ENCODE results near the gene OSBPL3. TPM values are rescaled to one million over a fixed set of nuclear protein-coding genes. Genes with fewer than 3 reads are reported as not detected.

Gene OSBPL3
- total and polyA plus RNA-seq, 12 donors: 1.1 to 8.4 (median 3.1) TPM

DNA sequence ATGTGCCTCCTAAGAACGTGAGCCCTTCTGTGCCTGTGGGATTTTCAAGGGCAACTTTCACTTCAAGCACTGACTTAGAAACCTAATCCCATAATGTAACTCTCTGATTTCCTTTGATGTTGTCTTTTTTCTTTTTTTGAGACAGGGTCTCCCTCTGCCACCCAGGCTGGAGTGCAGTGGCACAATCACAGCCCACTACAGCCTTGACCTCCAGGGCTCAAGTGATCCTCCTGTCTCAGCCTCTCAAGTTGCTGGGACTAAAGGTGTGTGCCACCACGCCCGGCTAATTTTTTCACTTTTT is 158.3 kb downstream of the OSBPL3 start:
- DNase-seq: no peak
- intact Hi-C loops (cut with DNase I): loop anchor here in 1 of 2 donors (10.0 kb wide), 2 partner anchors 153 to 243 kb away; no protein-coding TSS in a partner anchor
- WGBS, 4 donors: 78 to 85% (median 79%) methylated on average over 3 of the region's 3 CpGs
- Histone ChIP-seq H3K27me3 (no peaks in the 10 kb centered on the region), H3K9me3 (replicated peaks in 1 of 3) (no peaks in the 10 kb centered on the region), H3K4me1 (replicated peaks in 1 of 2) (peaks cover 4 to 7% of the 10 kb centered on the region in 2 donors), H3K27ac (no peak overlapping the region), H3K36me3 (replicated peaks in 1 of 2) (no peaks in the 10 kb centered on the region), H3K4me3 (no peak overlapping the region)
- TF ChIP-seq, protein P1, sequence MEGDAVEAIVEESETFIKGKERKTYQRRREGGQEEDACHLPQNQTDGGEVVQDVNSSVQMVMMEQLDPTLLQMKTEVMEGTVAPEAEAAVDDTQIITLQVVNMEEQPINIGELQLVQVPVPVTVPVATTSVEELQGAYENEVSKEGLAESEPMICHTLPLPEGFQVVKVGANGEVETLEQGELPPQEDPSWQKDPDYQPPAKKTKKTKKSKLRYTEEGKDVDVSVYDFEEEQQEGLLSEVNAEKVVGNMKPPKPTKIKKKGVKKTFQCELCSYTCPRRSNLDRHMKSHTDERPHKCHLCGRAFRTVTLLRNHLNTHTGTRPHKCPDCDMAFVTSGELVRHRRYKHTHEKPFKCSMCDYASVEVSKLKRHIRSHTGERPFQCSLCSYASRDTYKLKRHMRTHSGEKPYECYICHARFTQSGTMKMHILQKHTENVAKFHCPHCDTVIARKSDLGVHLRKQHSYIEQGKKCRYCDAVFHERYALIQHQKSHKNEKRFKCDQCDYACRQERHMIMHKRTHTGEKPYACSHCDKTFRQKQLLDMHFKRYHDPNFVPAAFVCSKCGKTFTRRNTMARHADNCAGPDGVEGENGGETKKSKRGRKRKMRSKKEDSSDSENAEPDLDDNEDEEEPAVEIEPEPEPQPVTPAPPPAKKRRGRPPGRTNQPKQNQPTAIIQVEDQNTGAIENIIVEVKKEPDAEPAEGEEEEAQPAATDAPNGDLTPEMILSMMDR (IDR thresholded peaks at IDR 0.05): no peak
- TF ChIP-seq POLR2A (IDR thresholded peaks at IDR 0.05): no peak

DNA sequence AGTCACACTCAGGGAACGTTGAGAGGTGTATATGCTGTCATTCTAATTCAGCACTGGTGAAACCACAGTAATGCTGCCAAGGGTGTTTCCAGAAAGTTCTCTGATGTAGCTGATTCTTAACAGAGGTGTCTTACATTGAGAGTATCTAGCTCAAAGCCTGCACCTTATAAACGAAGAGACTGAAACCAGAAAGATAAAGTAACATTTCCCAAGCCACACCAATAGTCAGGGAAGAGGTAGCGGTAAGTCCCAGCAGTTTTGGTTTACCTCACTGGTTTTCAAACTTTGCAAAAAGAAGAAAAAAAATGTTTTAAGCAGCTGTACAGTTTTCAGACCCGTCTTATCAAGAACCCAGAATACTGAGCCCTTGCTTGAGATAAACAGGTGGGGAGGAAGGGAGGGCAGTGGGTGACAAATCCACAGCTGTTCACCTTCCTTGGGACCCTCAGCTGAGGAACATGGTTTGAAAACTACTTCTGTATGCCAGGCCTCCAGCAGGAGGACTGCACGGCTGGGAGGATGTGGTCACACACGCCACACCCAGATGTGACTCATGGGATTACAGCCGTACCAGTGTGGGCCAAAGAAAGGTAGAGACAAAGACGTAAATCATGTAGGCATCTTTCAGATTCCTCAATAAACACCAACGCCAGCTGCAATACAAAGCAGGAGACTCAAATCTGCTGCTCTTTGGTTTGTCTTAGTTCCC is 158.8 kb downstream of the OSBPL3 start:
- H3K4me1 ChIP-seq (replicated peaks in 1 of 2): peaks cover 4 to 7% of the 10 kb centered on the region in 2 donors
- H3K27me3 ChIP-seq: no peaks in the 10 kb centered on the region
- DNase-seq: peak in 6 of 7 donors; percentile 39 to 71 (median 44)
- WGBS, 4 donors: 47 to 51% (median 48%) methylated on average over 9 of the region's 9 CpGs
- no peak overlapping the region for H3K4me3 ChIP-seq
- TF ChIP-seq, protein P1 (IDR thresholded peaks at IDR 0.05): peak in 3 of 6 experiments; percentile 17 to 32 (median 30)
- TF ChIP-seq POLR2A (IDR thresholded peaks at IDR 0.05): no peak
- H3K36me3 ChIP-seq (replicated peaks in 1 of 2): no peaks in the 10 kb centered on the region
- no peaks in the 10 kb centered on the region for H3K9me3 ChIP-seq (replicated peaks in 1 of 3)
- H3K27ac ChIP-seq: no peak overlapping the region
- intact Hi-C loops (cut with DNase I): loop anchor here in 1 of 2 donors (10.0 kb wide), 2 partner anchors 154 to 244 kb away; no protein-coding TSS in a partner anchor

DNA sequence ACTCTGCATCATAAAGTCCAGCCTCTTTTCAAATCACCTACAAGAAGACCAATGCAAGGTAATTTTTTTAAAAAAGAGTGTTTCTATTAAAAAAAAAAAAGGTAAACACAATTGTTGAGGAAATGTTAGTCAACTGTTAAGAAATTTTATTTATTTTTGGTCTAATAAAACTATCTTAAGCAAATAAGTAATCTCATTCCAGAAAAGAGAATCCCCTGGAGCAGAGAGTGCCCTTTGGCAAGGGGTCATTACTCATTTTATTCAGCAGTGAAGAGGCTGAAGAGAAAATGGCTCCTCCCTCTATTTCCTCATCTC is 159.3 kb downstream of the OSBPL3 start:
- intact Hi-C loops (cut with DNase I): loop anchor here in 1 of 2 donors (10.0 kb wide), 2 partner anchors 154 to 244 kb away; no protein-coding TSS in a partner anchor
- TF ChIP-seq POLR2A (IDR thresholded peaks at IDR 0.05): no peak
- TF ChIP-seq, protein P1 (IDR thresholded peaks at IDR 0.05): no peak
- H3K27me3 ChIP-seq: no peaks in the 10 kb centered on the region
- H3K4me1 ChIP-seq (replicated peaks in 1 of 2): peaks cover 4 to 7% of the 10 kb centered on the region in 2 donors
- H3K36me3 ChIP-seq (replicated peaks in 1 of 2): no peaks in the 10 kb centered on the region
- no peak for DNase-seq
- H3K9me3 ChIP-seq (replicated peaks in 1 of 3): no peaks in the 10 kb centered on the region
- no peak overlapping the region for H3K4me3 ChIP-seq
- no peak overlapping the region for H3K27ac ChIP-seq

DNA sequence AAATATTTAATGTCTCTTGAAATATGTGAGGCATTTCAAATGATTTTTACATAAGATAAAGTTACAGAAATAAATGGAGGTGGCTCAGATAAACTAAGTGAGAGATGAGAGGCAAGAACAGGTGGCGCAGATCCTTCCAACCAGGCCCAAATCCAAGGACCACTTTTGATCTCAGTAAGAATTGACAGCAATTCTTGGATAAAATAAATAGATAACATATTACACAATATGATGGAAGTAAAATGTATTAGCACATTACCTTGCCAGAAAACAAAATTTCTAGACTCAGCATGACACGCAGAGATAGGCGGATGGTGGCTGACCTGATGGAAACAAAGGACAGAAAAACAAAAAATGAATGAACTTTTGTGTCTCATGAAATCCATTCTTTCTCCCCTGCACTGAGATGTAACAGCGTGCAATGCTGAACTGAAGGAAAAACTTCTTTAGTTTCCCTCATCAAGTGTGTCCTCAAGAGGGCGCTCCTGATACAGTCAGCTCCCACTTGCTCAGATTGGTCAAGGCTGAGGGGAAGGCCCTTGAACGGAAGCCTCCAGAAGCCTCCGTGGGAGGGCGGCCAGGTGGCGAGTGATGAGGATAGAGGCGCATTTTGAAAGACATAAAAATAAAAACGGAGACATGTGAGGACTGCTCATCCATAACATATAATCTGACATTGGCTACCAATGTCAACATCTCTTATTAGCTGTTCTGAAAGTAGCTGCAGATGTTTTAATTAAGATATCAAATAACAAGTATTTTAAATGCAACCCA is 159.9 kb downstream of the OSBPL3 start:
- Histone ChIP-seq H3K27ac (no peak overlapping the region), H3K4me1 (replicated peaks in 1 of 2) (peaks cover 4 to 7% of the 10 kb centered on the region in 2 donors), H3K9me3 (replicated peaks in 1 of 3) (no peaks in the 10 kb centered on the region), H3K4me3 (no peak overlapping the region), H3K27me3 (no peaks in the 10 kb centered on the region), H3K36me3 (replicated peaks in 1 of 2) (no peaks in the 10 kb centered on the region)
- no peak for TF ChIP-seq POLR2A (IDR thresholded peaks at IDR 0.05)
- TF ChIP-seq, protein P1 (IDR thresholded peaks at IDR 0.05): peak; percentile 80 to 91 (median 82)
- intact Hi-C loops (cut with DNase I): loop anchor here (5.0 to 10.0 kb wide), 3 partner anchors 155 to 252 kb away; no protein-coding TSS in a partner anchor
- peak; percentile 73 to 90 (median 86) for DNase-seq
- WGBS, 4 donors: 9 to 12% (median 10%) methylated on average over 11 of the region's 11 CpGs
